Measurements from ENCODE around the gene MNX1.

GRCh38 chr7:157018997-157019608 is 8.6 kb upstream of the MNX1 start:
- no peak for TF ChIP-seq CTCF (IDR thresholded peaks at IDR 0.05)
- TF ChIP-seq POLR2AphosphoS5 (IDR thresholded peaks at IDR 0.05) = no peak
